GM18519 (cell line): ENCODE measurements around the gene IGSF8.

Experiments used
- ATAC-seq: cut with Tn5 transposase; IDR thresholded peaks from one replicate; pipeline ENCODE4 v1.9.1; 2021; ENCODE audit warnings: mild to moderate bottlenecking, moderate library complexity; ENCODE audit not compliant: unreplicated experiment, low FRiP score

Gene IGSF8

GRCh38 chr1:160046494-160047110 lies 51.8 kb downstream of the IGSF8 start:
- no peak for ATAC-seq

DNA sequence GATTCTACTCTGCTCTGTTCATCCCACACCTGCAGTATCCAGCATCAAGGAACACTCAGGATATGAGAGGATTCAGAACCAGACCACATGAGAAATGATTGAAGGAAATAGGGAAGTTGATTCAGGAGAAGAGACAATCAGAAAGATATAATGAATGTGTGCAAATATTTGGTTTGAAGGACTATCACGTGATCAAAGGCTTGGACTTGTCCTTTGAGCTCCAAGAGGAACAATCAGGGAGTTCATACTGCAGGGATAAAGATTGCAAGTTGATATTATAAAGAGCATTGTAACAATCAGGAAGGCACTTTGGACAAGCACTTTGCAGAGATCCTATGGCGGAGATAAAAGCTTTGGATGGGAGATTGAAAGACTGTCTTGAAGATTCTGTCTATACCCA lies 52.8 kb downstream of the IGSF8 start:
- ATAC-seq = no peak

DNA sequence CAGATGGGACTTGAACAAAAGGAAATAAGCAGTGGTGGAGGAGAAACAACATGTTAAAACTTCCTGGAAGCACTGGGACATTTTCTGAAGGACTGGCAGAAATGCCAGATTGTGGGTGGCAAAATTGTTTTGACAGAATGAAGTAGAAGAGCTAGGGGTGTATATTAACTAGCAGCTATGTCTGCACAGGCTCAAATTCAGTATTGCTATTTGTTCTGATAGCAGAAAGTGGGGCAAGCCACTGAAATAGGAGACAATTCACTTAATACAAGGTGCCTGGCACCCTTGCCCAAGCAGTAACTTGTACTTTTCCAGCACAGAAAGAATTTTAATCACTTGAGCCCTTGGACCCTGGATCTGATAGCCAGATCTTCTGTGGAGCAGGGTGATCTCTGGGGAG lies 54.9 kb downstream of the IGSF8 start:
- ATAC-seq = no peak
